T-helper 17 cell (primary cell): ENCODE results near the gene CLMN. TPM values are rescaled to one million over a fixed set of nuclear protein-coding genes. Genes with fewer than 3 reads are reported as not detected.
"Not testable (repeated sequence)": the region's sequence is repeated elsewhere in the genome, so short reads cannot be mapped to it uniquely, and the experiment has no call there.

Experiments
- ATAC-seq: fragments of 150-1000 bp; cut with Tn5 transposase; 2 replicates; pipeline ENCODE4 v1.10.0; 2021; ENCODE audit warnings: mild to moderate bottlenecking, moderate library complexity
- DNase-seq, 3 donors: peaks; one replicate each; pipeline versions ENCODE4 v3.0.0 to v3.0.0-alpha.2; 2020 to 2021
- H3K9me3 ChIP-seq: one replicate; pipeline ENCODE4 v1.7.0; 2013; ENCODE audit warnings: low read length, mild to moderate bottlenecking; ENCODE audit not compliant: control insufficient read depth, poor library complexity, severe bottlenecking
- H3K27ac Mint-ChIP-seq: one replicate; pipeline ENCODE4 v1.8.0; 2022; ENCODE audit warnings: mild to moderate bottlenecking, moderate library complexity, mixed read lengths
- H3K27me3 Mint-ChIP-seq: one replicate; pipeline ENCODE4 v1.8.0; 2022; ENCODE audit warnings: mixed read lengths
- H3K36me3 Mint-ChIP-seq: one replicate; pipeline ENCODE4 v1.8.0; 2022; ENCODE audit warnings: low read depth, mixed read lengths
- H3K4me1 Mint-ChIP-seq: one replicate; pipeline ENCODE4 v1.8.0; 2022; ENCODE audit warnings: mild to moderate bottlenecking, mixed read lengths
- H3K4me3 Mint-ChIP-seq: one replicate; pipeline ENCODE4 v1.8.0; 2022; ENCODE audit warnings: mild to moderate bottlenecking, moderate library complexity, mixed read lengths
- total RNA-seq, 4 donors: library from RNA in 2 of 4; stranded (reverse) in 2 of 4; gene quantifications; one replicate each; pipeline ENCODE4 v1.2.3 and lab custom pipeline; 2022 to 2026

The CLMN gene
- total RNA-seq, 2 donors from 2014 or later, result 0.26 to 1.3 TPM

- H3K4me1 Mint-ChIP-seq, result peaks cover 57% of the 10 kb centered on the region
- H3K36me3 Mint-ChIP-seq, result no peaks in the 10 kb centered on the region
- H3K4me3 Mint-ChIP-seq, result no peak overlapping the region
- H3K27ac Mint-ChIP-seq, result no peak overlapping the region
- ATAC-seq, result no peak
- no peak for DNase-seq
- no peaks in the 10 kb centered on the region for H3K27me3 Mint-ChIP-seq
- no peaks in the 10 kb centered on the region for H3K9me3 ChIP-seq
Observed at GRCh38 chr14:95151561-95151960, 168.1 kb downstream of the CLMN start.

GRCh38 chr14:95150910-95151309 lies 168.8 kb downstream of the CLMN start:
- DNase-seq (no peak), ATAC-seq (no peak)
- peaks cover 53% of the 10 kb centered on the region for H3K4me1 Mint-ChIP-seq
- no peaks in the 10 kb centered on the region for H3K27me3 Mint-ChIP-seq
- peaks cover 2% of the 10 kb centered on the region for H3K36me3 Mint-ChIP-seq
- no peak overlapping the region for H3K27ac Mint-ChIP-seq
- H3K9me3 ChIP-seq, result no peaks in the 10 kb centered on the region
- no peak overlapping the region for H3K4me3 Mint-ChIP-seq

- Mint-ChIP-seq H3K27me3 (no peaks in the 10 kb centered on the region), H3K27ac (no peak overlapping the region), H3K4me1 (peaks cover 44% of the 10 kb centered on the region), H3K36me3 (peaks cover 2% of the 10 kb centered on the region), H3K4me3 (no peak overlapping the region)
- ATAC-seq (no peak), DNase-seq (no peak)
- H3K9me3 ChIP-seq, result peaks cover 4% of the 10 kb centered on the region
Observed at GRCh38 chr14:95149441-95149840, 170.3 kb downstream of the CLMN start.

- Mint-ChIP-seq H3K36me3 (peaks cover 2% of the 10 kb centered on the region), H3K27ac (peak overlapping the region; percentile 9), H3K4me1 (peaks cover 33% of the 10 kb centered on the region), H3K4me3 (no peak overlapping the region), H3K27me3 (no peaks in the 10 kb centered on the region)
- H3K9me3 ChIP-seq, result peaks cover 5% of the 10 kb centered on the region
- ATAC-seq (no peak), DNase-seq (no peak)
Observed at GRCh38 chr14:95147597-95147996, 172.1 kb downstream of the CLMN start.

- H3K36me3 Mint-ChIP-seq, result peaks cover 2% of the 10 kb centered on the region
- H3K9me3 ChIP-seq, result peaks cover 5% of the 10 kb centered on the region
- H3K27ac Mint-ChIP-seq, result peak overlapping the region; percentile 11
- peaks cover 26% of the 10 kb centered on the region for H3K4me1 Mint-ChIP-seq
- no peaks in the 10 kb centered on the region for H3K27me3 Mint-ChIP-seq
- no peak for ATAC-seq
- DNase-seq, result no peak
- H3K4me3 Mint-ChIP-seq, result no peak overlapping the region
Observed at GRCh38 chr14:95146079-95146771, 173.5 kb downstream of the CLMN start.

- no peak overlapping the region for H3K27ac Mint-ChIP-seq
- ATAC-seq (no peak), DNase-seq (no peak)
- H3K27me3 Mint-ChIP-seq, result no peaks in the 10 kb centered on the region
- peak overlapping the region; percentile 4 for H3K4me3 Mint-ChIP-seq
- peaks cover 2% of the 10 kb centered on the region for H3K36me3 Mint-ChIP-seq
- H3K4me1 Mint-ChIP-seq, result peaks cover 24% of the 10 kb centered on the region
- peaks cover 5% of the 10 kb centered on the region for H3K9me3 ChIP-seq
Observed at GRCh38 chr14:95144849-95145248, 174.9 kb downstream of the CLMN start.

- H3K9me3 ChIP-seq, result peaks cover 5% of the 10 kb centered on the region
- Mint-ChIP-seq H3K27me3 (no peaks in the 10 kb centered on the region), H3K4me3 (no peak overlapping the region), H3K4me1 (peaks cover 25% of the 10 kb centered on the region), H3K27ac (peak overlapping the region; percentile 11), H3K36me3 (peaks cover 2% of the 10 kb centered on the region)
- DNase-seq, result no peak
- ATAC-seq, result no peak
Observed at GRCh38 chr14:95143808-95144620, 175.7 kb downstream of the CLMN start.

- peaks cover 5% of the 10 kb centered on the region for H3K9me3 ChIP-seq
- Mint-ChIP-seq H3K27me3 (no peaks in the 10 kb centered on the region), H3K27ac (no peak overlapping the region), H3K4me3 (no peak overlapping the region), H3K36me3 (peaks cover 2% of the 10 kb centered on the region), H3K4me1 (peaks cover 27% of the 10 kb centered on the region)
- no peak for DNase-seq
- ATAC-seq, result no peak
Observed at GRCh38 chr14:95142208-95142607, 177.5 kb downstream of the CLMN start.

GRCh38 chr14:95141684-95142083 lies 178.0 kb downstream of the CLMN start:
- H3K27me3 Mint-ChIP-seq, result no peaks in the 10 kb centered on the region
- H3K4me3 Mint-ChIP-seq, result no peak overlapping the region
- H3K9me3 ChIP-seq, result peaks cover 5% of the 10 kb centered on the region
- H3K4me1 Mint-ChIP-seq, result peaks cover 32% of the 10 kb centered on the region
- no peak overlapping the region for H3K27ac Mint-ChIP-seq
- DNase-seq (no peak), ATAC-seq (no peak)
- H3K36me3 Mint-ChIP-seq, result peaks cover 5% of the 10 kb centered on the region

- no peak overlapping the region for H3K4me3 Mint-ChIP-seq
- ATAC-seq (no peak), DNase-seq (no peak)
- no peaks in the 10 kb centered on the region for H3K27me3 Mint-ChIP-seq
- H3K9me3 ChIP-seq, result peaks cover 5% of the 10 kb centered on the region
- H3K27ac Mint-ChIP-seq, result peak overlapping the region; percentile 9
- peaks cover 39% of the 10 kb centered on the region for H3K4me1 Mint-ChIP-seq
- peaks cover 3% of the 10 kb centered on the region for H3K36me3 Mint-ChIP-seq
Observed at GRCh38 chr14:95140060-95140858, 179.4 kb downstream of the CLMN start.

GRCh38 chr14:95138876-95139275 lies 180.8 kb downstream of the CLMN start:
- no peak overlapping the region for H3K27ac Mint-ChIP-seq
- H3K4me3 Mint-ChIP-seq, result no peak overlapping the region
- peaks cover 49% of the 10 kb centered on the region for H3K4me1 Mint-ChIP-seq
- peaks cover 3% of the 10 kb centered on the region for H3K36me3 Mint-ChIP-seq
- ATAC-seq (no peak), DNase-seq (no peak)
- no peaks in the 10 kb centered on the region for H3K27me3 Mint-ChIP-seq
- no peaks in the 10 kb centered on the region for H3K9me3 ChIP-seq

- H3K27me3 Mint-ChIP-seq, DNase-seq, H3K36me3 Mint-ChIP-seq, H3K4me3 Mint-ChIP-seq, H3K27ac Mint-ChIP-seq, ATAC-seq, H3K9me3 ChIP-seq: not testable (repeated sequence)
- peaks cover 49% of the 10 kb centered on the region for H3K4me1 Mint-ChIP-seq
Observed at GRCh38 chr14:95138455-95138854, 181.3 kb downstream of the CLMN start.

- Mint-ChIP-seq H3K27me3 (no peaks in the 10 kb centered on the region), H3K4me3 (no peak overlapping the region), H3K4me1 (peaks cover 49% of the 10 kb centered on the region), H3K27ac (peak overlapping the region; percentile 56), H3K36me3 (peaks cover 3% of the 10 kb centered on the region)
- no peak for DNase-seq
- ATAC-seq, result no peak
- no peaks in the 10 kb centered on the region for H3K9me3 ChIP-seq
Observed at GRCh38 chr14:95137804-95138167, 181.9 kb downstream of the CLMN start.
